GM12801 (cell line): ENCODE measurements around the gene ANTKMT.

Source experiments
- CTCF ChIP-seq: IDR thresholded peaks from one replicate; pipeline ENCODE4 v1.5.1; 2011; ENCODE audit warnings: control low read depth; ENCODE audit not compliant: insufficient read length; ENCODE audit errors: extremely low read depth

ANTKMT gene

GRCh38 chr16:723695-724094 lies 2.7 kb downstream of the ANTKMT start:
- no peak for TF ChIP-seq CTCF

GRCh38 chr16:724188-725040 lies 3.5 kb downstream of the ANTKMT start:
- no peak for TF ChIP-seq CTCF

- no peak for TF ChIP-seq CTCF
These were observed 4.1 kb downstream of the ANTKMT start for GRCh38 chr16:725041-725376.

- no peak for TF ChIP-seq CTCF
These were observed 4.7 kb downstream of the ANTKMT start for GRCh38 chr16:725463-726187.

GRCh38 chr16:726188-726437 lies 5.2 kb downstream of the ANTKMT start:
- no peak for TF ChIP-seq CTCF

- TF ChIP-seq CTCF: no peak
These were observed 5.7 kb downstream of the ANTKMT start, which contains the start of the genes CCDC78 and HAGHL for GRCh38 chr16:726438-727290. Gene CCDC78 (minus strand): TSS chr16:726443. CDS start chr16:726367, 76 bp downstream. Gene HAGHL (plus strand): TSS chr16:727106. CDS start chr16:727510, 404 bp downstream.
